Peyer's patch (tissue), 4 donors: Measurements from ENCODE around the gene ZSCAN12. TPM values are rescaled to one million over a fixed set of nuclear protein-coding genes. Genes with fewer than 3 reads are reported as not detected.

ENCODE experiments used
- DNase-seq, 3 donors: peaks; one replicate each; pipeline ENCODE4 v3.0.0-alpha.2; 2017 to 2019
- H3K27ac ChIP-seq, 4 donors: fragments of 200-600 bp; sonication (generic); one replicate each; pipeline ENCODE4 v1.5.1; 2016 to 2019
- H3K27me3 ChIP-seq, 2 donors: fragments of 200-600 bp; sonication (generic); one replicate each; pipeline ENCODE4 v1.5.1; 2019
- H3K36me3 ChIP-seq, 3 donors: fragments of 200-600 bp; sonication (generic); one replicate each; pipeline ENCODE4 v1.5.1; 2016 to 2019
- H3K4me1 ChIP-seq, 4 donors: fragments of 200-600 bp; sonication (generic); one replicate each; pipeline ENCODE4 v1.5.1; 2016 to 2019
- H3K4me3 ChIP-seq, 4 donors: fragments of 200-600 bp; sonication (generic); 1 replicate in 3 of 4; 2 replicates in 1 of 4; pipeline ENCODE4 v1.5.1; 2016 to 2019; ENCODE audit warnings: mild to moderate bottlenecking in 1 of 4
- H3K9me3 ChIP-seq, 4 donors: fragments of 200-600 bp; sonication (generic); one replicate each; pipeline ENCODE4 v1.5.1; 2016 to 2019; ENCODE audit warnings: mild to moderate bottlenecking in 1 of 4
- CTCF ChIP-seq, 6 experiments: fragments of 450-650 bp in 4 of 6; fragments of 200-600 bp in 2 of 6; sonication (generic) in 1 of 6; IDR thresholded peaks; one replicate each; pipeline ENCODE4 v1.5.1; 2017 to 2019; ENCODE audit warnings: antibody characterized with exemption in 6 of 6, mild to moderate bottlenecking in 3 of 6, moderate library complexity in 1 of 6
- POLR2A ChIP-seq, 2 donors: fragments of 450-650 bp; IDR thresholded peaks; one replicate each; pipeline ENCODE4 v1.5.1; 2017; ENCODE audit warnings: antibody characterized with exemption in 2 of 2, mild to moderate bottlenecking in 2 of 2, moderate library complexity in 2 of 2
- total RNA-seq, 4 donors: library from RNA; depleted of rRNA; stranded (reverse); fragments of >200 nt; gene quantifications; one replicate each; pipeline ENCODE4 v1.1.0, GENCODE V29; 2016

ZSCAN12 gene
- total RNA-seq, 4 donors from 2014 or later: 4.0 to 19.8 (median 7.5) TPM

GRCh38 chr6:28335564-28336283, 63.8 kb downstream of the ZSCAN12 start, which contains the start of gene ZSCAN31:
ZSCAN31 (minus strand) TSS chr6:28336148; CDS start chr6:28329683, 6,465 bp downstream.
- peak; percentile 89 to 97 (median 90) for DNase-seq
- peak within 1 kb of the TSS; percentile 86 to 97 (median 92) for H3K27ac ChIP-seq
- no peaks in the 10 kb centered on the region for H3K9me3 ChIP-seq
- peak within 1 kb of the TSS; percentile 62 to 71 (median 68) for H3K4me3 ChIP-seq
- H3K36me3 ChIP-seq: no peaks in the 10 kb centered on the region
- H3K27me3 ChIP-seq: no peaks in the 10 kb centered on the region
- no peaks in the 10 kb centered on the region for H3K4me1 ChIP-seq
- TF ChIP-seq POLR2A (IDR thresholded peaks at IDR 0.05): peak; percentile 87 to 94
- no peak for TF ChIP-seq CTCF (IDR thresholded peaks at IDR 0.05)

- H3K9me3 ChIP-seq: no peaks in the 10 kb centered on the region
- peak overlapping the region; percentile 86 to 97 (median 92) for H3K27ac ChIP-seq
- no peaks in the 10 kb centered on the region for H3K4me1 ChIP-seq
- H3K36me3 ChIP-seq: no peaks in the 10 kb centered on the region
- H3K27me3 ChIP-seq: no peaks in the 10 kb centered on the region
- TF ChIP-seq POLR2A (IDR thresholded peaks at IDR 0.05): no peak
- no peak for TF ChIP-seq CTCF (IDR thresholded peaks at IDR 0.05)
- DNase-seq: no peak
- peak overlapping the region; percentile 62 to 71 (median 68) for H3K4me3 ChIP-seq
These were observed 64.4 kb downstream of the ZSCAN12 start for GRCh38 chr6:28335040-28335563.

GRCh38 chr6:28334286-28335039, 65.1 kb downstream of the ZSCAN12 start:
- H3K4me1 ChIP-seq: no peaks in the 10 kb centered on the region
- DNase-seq: no peak
- no peaks in the 10 kb centered on the region for H3K36me3 ChIP-seq
- H3K9me3 ChIP-seq: no peaks in the 10 kb centered on the region
- no peak overlapping the region for H3K4me3 ChIP-seq
- no peaks in the 10 kb centered on the region for H3K27me3 ChIP-seq
- H3K27ac ChIP-seq: peak overlapping the region; percentile 86 to 97 (median 92)
- TF ChIP-seq CTCF (IDR thresholded peaks at IDR 0.05) (no peak), POLR2A (IDR thresholded peaks at IDR 0.05) (no peak)

GRCh38 chr6:28333599-28334018, 65.9 kb downstream of the ZSCAN12 start:
- H3K9me3 ChIP-seq: no peaks in the 10 kb centered on the region
- no peaks in the 10 kb centered on the region for H3K36me3 ChIP-seq
- TF ChIP-seq POLR2A (IDR thresholded peaks at IDR 0.05) (no peak), CTCF (IDR thresholded peaks at IDR 0.05) (no peak)
- no peak overlapping the region for H3K27ac ChIP-seq
- no peak for DNase-seq
- H3K27me3 ChIP-seq: no peaks in the 10 kb centered on the region
- no peaks in the 10 kb centered on the region for H3K4me1 ChIP-seq
- no peak overlapping the region for H3K4me3 ChIP-seq

GRCh38 chr6:28333047-28333446, 66.5 kb downstream of the ZSCAN12 start:
- no peak overlapping the region for H3K4me3 ChIP-seq
- H3K27me3 ChIP-seq: no peaks in the 10 kb centered on the region
- H3K4me1 ChIP-seq: no peaks in the 10 kb centered on the region
- no peak overlapping the region for H3K27ac ChIP-seq
- no peak for DNase-seq
- H3K36me3 ChIP-seq: no peaks in the 10 kb centered on the region
- H3K9me3 ChIP-seq: no peaks in the 10 kb centered on the region
- TF ChIP-seq POLR2A (IDR thresholded peaks at IDR 0.05): no peak
- no peak for TF ChIP-seq CTCF (IDR thresholded peaks at IDR 0.05)
